ENCODE data around the gene SMURF2.

DNA sequence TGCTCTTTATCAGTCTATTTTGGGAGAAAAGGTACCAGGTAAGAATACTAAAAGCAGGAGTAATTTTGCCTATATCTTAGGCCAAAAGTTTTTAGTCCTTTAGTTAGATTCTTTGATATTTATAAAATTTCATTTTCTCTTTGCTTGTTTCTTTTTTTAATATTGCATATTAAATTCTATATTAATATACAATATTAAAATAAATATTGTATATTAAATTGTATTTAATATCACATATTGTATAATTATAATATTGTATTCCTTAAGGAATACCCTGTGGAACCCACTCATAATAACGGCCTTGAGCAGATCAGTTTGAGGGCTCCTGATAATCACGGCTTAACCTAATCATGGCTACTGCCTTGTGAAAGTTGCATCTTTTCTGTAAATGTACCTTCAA is 153.4 kb downstream of the SMURF2 start:
- TF ChIP-seq, protein P1, sequence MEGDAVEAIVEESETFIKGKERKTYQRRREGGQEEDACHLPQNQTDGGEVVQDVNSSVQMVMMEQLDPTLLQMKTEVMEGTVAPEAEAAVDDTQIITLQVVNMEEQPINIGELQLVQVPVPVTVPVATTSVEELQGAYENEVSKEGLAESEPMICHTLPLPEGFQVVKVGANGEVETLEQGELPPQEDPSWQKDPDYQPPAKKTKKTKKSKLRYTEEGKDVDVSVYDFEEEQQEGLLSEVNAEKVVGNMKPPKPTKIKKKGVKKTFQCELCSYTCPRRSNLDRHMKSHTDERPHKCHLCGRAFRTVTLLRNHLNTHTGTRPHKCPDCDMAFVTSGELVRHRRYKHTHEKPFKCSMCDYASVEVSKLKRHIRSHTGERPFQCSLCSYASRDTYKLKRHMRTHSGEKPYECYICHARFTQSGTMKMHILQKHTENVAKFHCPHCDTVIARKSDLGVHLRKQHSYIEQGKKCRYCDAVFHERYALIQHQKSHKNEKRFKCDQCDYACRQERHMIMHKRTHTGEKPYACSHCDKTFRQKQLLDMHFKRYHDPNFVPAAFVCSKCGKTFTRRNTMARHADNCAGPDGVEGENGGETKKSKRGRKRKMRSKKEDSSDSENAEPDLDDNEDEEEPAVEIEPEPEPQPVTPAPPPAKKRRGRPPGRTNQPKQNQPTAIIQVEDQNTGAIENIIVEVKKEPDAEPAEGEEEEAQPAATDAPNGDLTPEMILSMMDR (conservative IDR thresholded peaks at IDR 0.05; ENCODE audit: low read depth, low read length), result no peak
- no peak for TF ChIP-seq USF2 (IDR thresholded peaks at IDR 0.05; ENCODE audit: low read depth, low read length)
- TF ChIP-seq RAD21 (IDR thresholded peaks at IDR 0.05; ENCODE audit: low read length), result no peak
- no peak for TF ChIP-seq POLR2A (IDR thresholded peaks at IDR 0.05; ENCODE audit: low read depth, low read length)
- TF ChIP-seq, protein P2, sequence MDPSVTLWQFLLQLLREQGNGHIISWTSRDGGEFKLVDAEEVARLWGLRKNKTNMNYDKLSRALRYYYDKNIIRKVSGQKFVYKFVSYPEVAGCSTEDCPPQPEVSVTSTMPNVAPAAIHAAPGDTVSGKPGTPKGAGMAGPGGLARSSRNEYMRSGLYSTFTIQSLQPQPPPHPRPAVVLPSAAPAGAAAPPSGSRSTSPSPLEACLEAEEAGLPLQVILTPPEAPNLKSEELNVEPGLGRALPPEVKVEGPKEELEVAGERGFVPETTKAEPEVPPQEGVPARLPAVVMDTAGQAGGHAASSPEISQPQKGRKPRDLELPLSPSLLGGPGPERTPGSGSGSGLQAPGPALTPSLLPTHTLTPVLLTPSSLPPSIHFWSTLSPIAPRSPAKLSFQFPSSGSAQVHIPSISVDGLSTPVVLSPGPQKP (IDR thresholded peaks at IDR 0.05; ENCODE audit: borderline replicate concordance, low read depth, low read length), result no peak
- TF ChIP-seq MAZ (IDR thresholded peaks at IDR 0.05; ENCODE audit: borderline replicate concordance, low read depth, low read length), result no peak
- TF ChIP-seq RFX5 (IDR thresholded peaks at IDR 0.05; ENCODE audit: low read depth, low read length), result no peak
- TF ChIP-seq BHLHE40 (IDR thresholded peaks at IDR 0.05; ENCODE audit: low read depth, low read length), result no peak
- TF ChIP-seq FOS (IDR thresholded peaks at IDR 0.05; ENCODE audit: low read depth, low read length), result no peak
- no peak for TF ChIP-seq RCOR1 (IDR thresholded peaks at IDR 0.05; ENCODE audit: insufficient replicate concordance, low read length)
- TF ChIP-seq SMC3 (IDR thresholded peaks at IDR 0.05; ENCODE audit: low read depth, low read length), result no peak
- TF ChIP-seq MXI1 (IDR thresholded peaks at IDR 0.05; ENCODE audit: borderline replicate concordance, low read depth, low read length), result no peak

All from IMR-90 (cell line).